Activated naive CD4-positive, alpha-beta T cell treated with anti-CD3 and anti-CD28 coated beads, Interleukin-2, amount 10 ng/mL, durations not matched to agents 5 hours and 36 hours (primary cell): ENCODE data around the gene PROK2. TPM values are rescaled to one million over a fixed set of nuclear protein-coding genes. Genes with fewer than 3 reads are reported as not detected.

Experiments
- total RNA-seq, 2 experiments: library from RNA; stranded (reverse); gene quantifications; one replicate each; pipeline ENCODE4 v1.2.3, GENCODE V29; 2021

PROK2 gene
- under 1 TPM in 1 of 2 experiments, not detected in 1; 0.23 TPM for total RNA-seq

GRCh38 chr3:71784914-71785531 lies at the start of gene PROK2:
PROK2 (minus strand) TSS chr3:71785148; CDS start chr3:71785052, 96 bp downstream.

GRCh38 chr3:71753701-71754609 lies 31.0 kb downstream of the PROK2 start, which contains the start of gene GPR27:
GPR27 (plus strand) TSS chr3:71753855; CDS start chr3:71754050, 195 bp downstream.

GRCh38 chr3:71725271-71725991 lies 59.5 kb downstream of the PROK2 start, which contains the start of gene EIF4E3:
EIF4E3 (minus strand) TSS chr3:71725402; CDS start chr3:71725367, 35 bp downstream.

Other genes with a start within 250 kb of the PROK2 start
- 100 to 1,000 TPM; 122 TPM for gene FOXP1, start 201.4 kb downstream of the PROK2 start, total RNA-seq
- gene EIF4E3, start 59.7 kb downstream of the PROK2 start, total RNA-seq: 10 to 100 TPM; 69.8 to 71.0 TPM
- under 1 TPM; 0.38 to 0.46 TPM for gene GPR27, start 31.3 kb downstream of the PROK2 start, total RNA-seq